Neural crest cell (in vitro differentiated cells): ENCODE data around the gene TMBIM1. TPM values are rescaled to one million over a fixed set of nuclear protein-coding genes. Genes with fewer than 3 reads are reported as not detected.
"Not testable (repeated sequence)": the region's sequence is repeated elsewhere in the genome, so short reads cannot be mapped to it uniquely, and the experiment has no call there.

Source experiments
- DNase-seq: peaks from one replicate; pipeline ENCODE4 v3.0.0; 2021; ENCODE audit warnings: low read depth, mixed read lengths, low spot score
- H3K27ac Mint-ChIP-seq: one replicate; pipeline ENCODE4 v1.8.0; 2021; ENCODE audit warnings: mild to moderate bottlenecking, mixed read lengths; ENCODE audit not compliant: unreplicated experiment
- H3K27me3 Mint-ChIP-seq: 2 replicates; pipeline ENCODE4 v1.8.0; 2021; ENCODE audit warnings: low read depth, mild to moderate bottlenecking, mixed read lengths
- H3K36me3 Mint-ChIP-seq: 2 replicates; pipeline ENCODE4 v1.8.0; 2021; ENCODE audit warnings: low read depth, mild to moderate bottlenecking, mixed read lengths
- H3K4me1 Mint-ChIP-seq: 2 replicates; pipeline ENCODE4 v1.8.0; 2021; ENCODE audit warnings: mixed read lengths
- H3K4me3 Mint-ChIP-seq: one replicate; pipeline ENCODE4 v1.8.0; 2021; ENCODE audit warnings: mild to moderate bottlenecking, mixed read lengths
- H3K9me3 Mint-ChIP-seq: 2 replicates; pipeline ENCODE4 v1.8.0; 2021; ENCODE audit warnings: mixed read lengths
- total RNA-seq: library from RNA; stranded (reverse); gene quantifications from 2 replicates; pipeline ENCODE4 v1.2.1, GENCODE V29; 2021
- TF ChIP-seq, protein P1 (sequence below): fragments of 200-600 bp; sonication (generic); conservative IDR thresholded peaks from 2 replicates; pipeline ENCODE4 v1.5.0; 2021; ENCODE audit warnings: antibody characterized with exemption, mild to moderate bottlenecking

The TMBIM1 gene
- total RNA-seq, 1 donor from 2014 or later = 8.5 TPM

DNA sequence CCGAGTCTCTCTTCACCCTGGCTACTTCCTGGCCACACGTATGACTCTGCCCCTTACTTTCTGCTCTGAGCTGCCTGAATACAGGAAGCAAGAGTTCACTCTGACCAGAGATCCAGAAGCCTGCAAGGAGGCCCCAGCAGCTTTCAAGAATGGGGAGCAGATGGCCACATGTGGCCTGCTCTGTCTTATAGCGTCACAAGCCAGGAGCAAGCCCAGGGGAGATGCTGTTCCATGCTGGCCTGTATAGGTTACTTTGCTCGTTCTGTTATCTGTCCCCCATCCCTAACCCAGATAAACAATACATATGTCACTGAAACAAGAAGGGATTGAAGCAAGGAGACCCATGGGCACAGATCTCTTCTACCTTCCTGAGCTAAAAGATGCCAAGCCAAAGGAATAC is 17.7 kb downstream of the TMBIM1 start:
- no peak overlapping the region for H3K4me3 Mint-ChIP-seq
- TF ChIP-seq, protein P1, sequence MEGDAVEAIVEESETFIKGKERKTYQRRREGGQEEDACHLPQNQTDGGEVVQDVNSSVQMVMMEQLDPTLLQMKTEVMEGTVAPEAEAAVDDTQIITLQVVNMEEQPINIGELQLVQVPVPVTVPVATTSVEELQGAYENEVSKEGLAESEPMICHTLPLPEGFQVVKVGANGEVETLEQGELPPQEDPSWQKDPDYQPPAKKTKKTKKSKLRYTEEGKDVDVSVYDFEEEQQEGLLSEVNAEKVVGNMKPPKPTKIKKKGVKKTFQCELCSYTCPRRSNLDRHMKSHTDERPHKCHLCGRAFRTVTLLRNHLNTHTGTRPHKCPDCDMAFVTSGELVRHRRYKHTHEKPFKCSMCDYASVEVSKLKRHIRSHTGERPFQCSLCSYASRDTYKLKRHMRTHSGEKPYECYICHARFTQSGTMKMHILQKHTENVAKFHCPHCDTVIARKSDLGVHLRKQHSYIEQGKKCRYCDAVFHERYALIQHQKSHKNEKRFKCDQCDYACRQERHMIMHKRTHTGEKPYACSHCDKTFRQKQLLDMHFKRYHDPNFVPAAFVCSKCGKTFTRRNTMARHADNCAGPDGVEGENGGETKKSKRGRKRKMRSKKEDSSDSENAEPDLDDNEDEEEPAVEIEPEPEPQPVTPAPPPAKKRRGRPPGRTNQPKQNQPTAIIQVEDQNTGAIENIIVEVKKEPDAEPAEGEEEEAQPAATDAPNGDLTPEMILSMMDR = no peak
- peak overlapping the region; percentile 57 for H3K27ac Mint-ChIP-seq
- H3K36me3 Mint-ChIP-seq = no peaks in the 10 kb centered on the region
- H3K4me1 Mint-ChIP-seq = peaks cover 26% of the 10 kb centered on the region
- H3K27me3 Mint-ChIP-seq = no peaks in the 10 kb centered on the region
- no peaks in the 10 kb centered on the region for H3K9me3 Mint-ChIP-seq
- no peak for DNase-seq

DNA sequence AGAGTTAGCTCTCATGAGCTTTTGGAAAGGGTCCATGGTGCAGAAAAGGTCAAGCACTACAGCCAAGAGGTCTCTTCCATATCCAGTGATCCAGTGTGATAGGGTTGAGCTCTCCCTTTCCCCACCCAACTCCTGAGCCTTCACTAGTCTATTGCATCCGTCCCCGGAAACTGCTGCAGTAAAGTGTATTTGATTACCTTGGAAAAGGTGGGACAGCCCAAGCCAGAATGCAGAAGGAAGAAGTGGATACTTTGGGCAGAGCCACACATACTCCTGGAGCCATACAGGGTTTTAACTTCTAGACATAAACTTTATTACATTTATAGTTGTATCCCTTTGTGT is 18.4 kb downstream of the TMBIM1 start:
- TF ChIP-seq, protein P1 = no peak
- peaks cover 32% of the 10 kb centered on the region for H3K4me1 Mint-ChIP-seq
- H3K36me3 Mint-ChIP-seq = no peaks in the 10 kb centered on the region
- H3K4me3 Mint-ChIP-seq = peak overlapping the region; percentile 59
- H3K9me3 Mint-ChIP-seq = no peaks in the 10 kb centered on the region
- DNase-seq = no peak
- no peaks in the 10 kb centered on the region for H3K27me3 Mint-ChIP-seq
- peak overlapping the region; percentile 19 for H3K27ac Mint-ChIP-seq

DNA sequence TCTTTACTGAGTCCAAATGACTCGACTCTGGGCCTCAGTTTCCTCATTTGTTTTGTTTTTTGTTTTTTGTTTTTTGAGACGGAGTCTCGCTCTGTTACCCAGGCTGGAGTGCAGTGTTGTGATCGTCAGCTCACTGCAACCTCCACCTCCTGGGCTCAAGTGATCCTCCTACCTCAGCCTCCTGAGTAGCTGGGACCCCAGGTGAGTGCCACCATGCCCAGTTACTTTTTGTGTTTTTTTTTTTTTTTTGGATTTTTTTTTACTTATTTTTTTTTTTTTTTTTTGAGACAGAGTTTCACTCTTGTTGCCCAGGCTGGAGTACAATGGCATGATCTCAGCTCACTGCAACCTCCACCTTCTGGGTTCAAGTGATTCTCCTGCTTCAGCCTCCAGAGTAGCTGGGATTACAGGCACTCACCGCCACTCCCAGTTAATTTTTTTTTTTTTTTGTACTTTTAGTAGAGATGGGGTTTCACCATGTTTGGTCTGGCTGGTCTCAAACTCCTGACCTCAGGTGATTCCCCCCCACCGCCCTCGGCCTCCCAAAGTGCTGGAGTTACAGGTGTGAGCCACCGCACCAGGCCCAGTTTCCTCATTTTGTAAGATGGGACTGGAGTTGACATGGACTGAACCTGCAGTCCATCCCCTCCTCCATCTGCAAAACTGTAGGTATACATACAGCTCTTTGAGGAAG is 18.9 kb downstream of the TMBIM1 start:
- Mint-ChIP-seq H3K4me3 (peak overlapping the region; percentile 59), H3K4me1 (peaks cover 32% of the 10 kb centered on the region)
- not testable (repeated sequence) for DNase-seq, H3K27me3 Mint-ChIP-seq, H3K27ac Mint-ChIP-seq, H3K36me3 Mint-ChIP-seq, H3K9me3 Mint-ChIP-seq

DNA sequence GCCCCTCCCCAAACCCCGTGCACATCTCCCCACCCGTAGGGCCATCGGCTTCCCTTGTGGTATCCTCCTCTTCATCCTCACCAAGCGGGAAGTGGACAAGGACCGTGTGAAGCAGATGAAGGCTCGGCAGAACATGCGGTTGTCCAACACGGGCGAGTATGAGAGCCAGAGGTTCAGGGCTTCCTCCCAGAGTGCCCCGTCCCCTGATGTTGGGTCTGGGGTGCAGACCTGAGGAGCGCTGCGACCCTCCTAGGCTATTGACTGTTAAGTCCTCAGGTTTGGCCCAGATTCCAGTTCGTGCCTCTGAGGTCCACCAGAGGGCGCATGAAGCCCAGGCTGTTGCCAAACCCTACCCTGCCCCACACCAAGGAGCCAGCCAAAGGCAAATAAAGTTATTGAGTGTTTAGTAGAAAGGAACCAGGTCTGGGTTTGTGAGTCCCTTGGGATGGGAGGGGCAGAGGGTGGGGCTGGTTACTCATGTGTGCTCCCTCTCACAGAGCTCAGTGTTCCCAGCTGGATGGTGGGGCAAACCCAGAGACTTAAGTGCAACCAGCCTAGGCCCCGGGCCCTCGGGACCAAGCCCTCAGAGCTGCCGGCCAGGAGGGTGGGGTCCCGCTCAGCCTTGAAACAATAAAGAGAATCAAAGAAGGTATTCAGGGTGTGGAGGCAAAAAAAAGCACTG is 19.6 kb downstream of the TMBIM1 start:
- no peaks in the 10 kb centered on the region for H3K27me3 Mint-ChIP-seq
- TF ChIP-seq, protein P1 = peak; percentile 92
- no peaks in the 10 kb centered on the region for H3K9me3 Mint-ChIP-seq
- peaks cover under 1% of the 10 kb centered on the region for H3K36me3 Mint-ChIP-seq
- H3K4me1 Mint-ChIP-seq = peaks cover 32% of the 10 kb centered on the region
- H3K27ac Mint-ChIP-seq = no peak overlapping the region
- DNase-seq = peak; percentile 69
- peak overlapping the region; percentile 98 for H3K4me3 Mint-ChIP-seq

DNA sequence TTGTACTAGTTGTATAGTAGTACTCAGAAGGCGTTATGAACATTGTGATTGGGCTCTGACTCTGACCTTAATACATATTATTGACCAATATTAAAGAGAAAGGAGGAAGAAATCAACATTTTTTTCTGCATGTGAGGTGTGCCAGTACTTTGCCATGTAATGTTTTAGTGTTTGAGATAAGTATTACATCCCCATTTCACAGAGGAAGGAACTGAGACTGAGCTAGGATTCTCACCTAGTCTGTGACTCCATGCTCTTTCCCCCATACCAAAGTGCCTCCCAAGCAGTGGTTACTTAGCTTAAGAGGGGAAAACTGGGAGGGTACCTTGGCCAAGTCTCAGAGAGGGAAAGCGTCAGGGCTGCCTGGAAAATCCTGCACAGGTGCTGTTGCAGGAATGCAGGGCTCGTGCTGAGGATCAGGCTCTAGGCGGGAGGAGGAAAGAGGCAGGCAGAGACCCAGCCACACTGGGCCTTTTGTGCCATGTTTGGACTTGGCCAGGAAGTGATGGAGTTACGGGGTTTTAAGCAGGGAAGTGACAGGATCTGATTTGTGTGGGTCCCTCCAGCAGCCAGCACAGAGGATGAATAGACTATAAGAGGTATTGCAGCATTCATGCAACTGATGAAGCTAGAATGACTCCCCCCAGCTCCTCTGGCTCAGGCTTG is 20.3 kb downstream of the TMBIM1 start:
- Mint-ChIP-seq H3K27me3 (no peaks in the 10 kb centered on the region), H3K36me3 (peaks cover 7% of the 10 kb centered on the region), H3K4me1 (peaks cover 38% of the 10 kb centered on the region), H3K9me3 (no peaks in the 10 kb centered on the region), H3K4me3 (peak overlapping the region; percentile 98), H3K27ac (no peak overlapping the region)
- TF ChIP-seq, protein P1 = no peak
- DNase-seq = no peak

DNA sequence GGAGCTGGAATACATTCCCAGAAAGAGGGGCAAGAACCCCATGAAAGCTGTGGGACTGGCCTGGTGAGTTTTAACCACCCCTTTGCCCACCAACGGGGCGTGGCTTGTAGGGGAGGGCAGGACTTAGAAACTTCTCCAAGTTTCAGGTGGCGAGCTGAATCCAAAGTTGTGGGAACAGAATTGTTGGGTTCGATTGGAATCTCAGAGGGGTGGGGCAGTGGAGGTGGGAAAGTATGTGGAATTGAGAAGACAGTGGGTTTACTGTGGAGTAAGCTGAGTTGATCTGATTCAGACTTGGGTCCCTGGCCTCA is 20.9 kb downstream of the TMBIM1 start:
- Mint-ChIP-seq H3K36me3 (peaks cover 7% of the 10 kb centered on the region), H3K27ac (no peak overlapping the region), H3K9me3 (no peaks in the 10 kb centered on the region), H3K27me3 (no peaks in the 10 kb centered on the region), H3K4me1 (peaks cover 38% of the 10 kb centered on the region), H3K4me3 (peak overlapping the region; percentile 98)
- no peak for DNase-seq
- TF ChIP-seq, protein P1 = no peak
